GM12872 (cell line): ENCODE results near the gene FGGY.

Experiments used
- CTCF ChIP-seq: IDR thresholded peaks from 3 replicates; pipeline ENCODE4 v1.5.1; 2011; ENCODE audit warnings: low read depth, mild to moderate bottlenecking, low read length, moderate library complexity; ENCODE audit not compliant: insufficient read depth

The FGGY gene

GRCh38 chr1:59692591-59692990, 395.7 kb downstream of the FGGY start:
- TF ChIP-seq CTCF: no peak

- no peak for TF ChIP-seq CTCF
Observed at GRCh38 chr1:59693406-59693805, 396.5 kb downstream of the FGGY start.

- TF ChIP-seq CTCF: no peak
Observed at GRCh38 chr1:59695252-59695651, 398.4 kb downstream of the FGGY start.

GRCh38 chr1:59696421-59697115, 399.7 kb downstream of the FGGY start:
- no peak for TF ChIP-seq CTCF

- TF ChIP-seq CTCF: no peak
Observed at GRCh38 chr1:59697150-59697800, 400.4 kb downstream of the FGGY start.

GRCh38 chr1:59698386-59698785, 401.5 kb downstream of the FGGY start:
- TF ChIP-seq CTCF: no peak

- peak; percentile 81 for TF ChIP-seq CTCF
Observed at GRCh38 chr1:59699227-59699847, 402.4 kb downstream of the FGGY start.
